SW 1271 (cell line): ENCODE data around the gene CFAP46.
"Not testable (repeated sequence)": the region's sequence is repeated elsewhere in the genome, so short reads cannot be mapped to it uniquely, and the experiment has no call there.

Experiments used
- DNase-seq, 2 experiments: peaks; one replicate each; lab custom pipeline; 2025; lab: John Stamatoyannopoulos, UW

CFAP46 gene

DNA sequence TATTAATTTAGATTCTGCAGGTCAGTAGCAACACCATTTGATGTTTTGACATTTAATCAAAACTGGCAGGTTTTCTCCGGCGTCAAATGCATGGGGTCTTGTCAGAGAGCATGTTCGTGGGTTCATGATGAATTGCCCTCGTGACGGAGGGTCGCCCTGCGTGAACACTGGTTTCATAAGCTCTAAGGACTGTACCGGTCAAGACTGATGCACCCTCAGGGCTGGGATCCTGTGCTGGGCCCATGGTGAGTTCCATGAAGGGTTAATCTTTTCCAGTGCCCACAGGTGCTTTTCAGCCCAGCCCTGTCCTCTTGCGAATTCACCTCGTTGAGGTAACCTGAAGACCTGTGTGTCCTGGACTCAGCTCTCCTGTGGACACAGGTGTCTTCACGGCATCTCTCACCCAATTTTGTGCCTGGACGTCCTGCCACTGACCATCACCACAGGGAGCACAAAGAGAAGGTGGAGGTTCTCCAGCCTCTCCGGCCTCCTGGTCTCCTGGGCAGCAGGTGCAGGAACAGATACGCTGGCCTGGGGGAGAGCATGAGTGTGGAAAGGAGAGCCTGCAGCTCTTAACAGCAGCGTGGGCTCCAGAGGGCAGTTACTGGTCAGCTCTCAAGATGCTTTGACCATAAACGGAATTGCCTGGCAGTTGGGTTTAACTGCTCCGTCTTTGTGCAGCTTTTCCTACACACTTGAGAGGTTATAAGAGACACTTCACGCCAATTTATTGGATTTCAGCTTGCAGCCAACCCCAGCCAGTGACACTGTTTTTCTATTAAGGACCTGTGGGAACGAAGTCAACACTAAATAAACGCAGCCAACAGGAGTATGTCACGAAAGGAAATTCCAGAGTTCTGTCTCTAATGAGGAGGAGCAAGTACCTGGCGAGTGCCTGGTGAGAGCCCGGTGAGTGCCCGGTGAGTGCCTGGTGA is 37.4 kb upstream of the CFAP46 start:
- DNase-seq: no peak

DNA sequence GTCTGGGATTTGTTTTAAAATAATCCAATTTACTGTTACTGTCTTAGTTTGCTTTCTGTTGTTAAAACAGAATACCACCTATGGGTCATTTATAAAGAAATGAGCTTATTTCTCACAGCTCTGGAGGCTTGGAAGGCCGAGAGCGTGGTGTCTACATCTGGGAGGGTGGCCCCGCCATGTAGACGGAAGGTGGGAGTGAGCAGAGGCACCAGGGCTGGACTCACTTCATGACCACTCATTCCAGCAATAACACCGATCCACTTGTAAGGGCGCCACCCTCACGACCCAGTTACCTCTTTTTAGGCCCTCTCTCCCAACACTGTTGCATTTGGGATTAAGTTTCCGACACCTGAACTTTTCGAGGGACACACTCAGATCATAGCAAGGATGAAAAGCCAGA is 36.2 kb upstream of the CFAP46 start:
- no peak for DNase-seq

DNA sequence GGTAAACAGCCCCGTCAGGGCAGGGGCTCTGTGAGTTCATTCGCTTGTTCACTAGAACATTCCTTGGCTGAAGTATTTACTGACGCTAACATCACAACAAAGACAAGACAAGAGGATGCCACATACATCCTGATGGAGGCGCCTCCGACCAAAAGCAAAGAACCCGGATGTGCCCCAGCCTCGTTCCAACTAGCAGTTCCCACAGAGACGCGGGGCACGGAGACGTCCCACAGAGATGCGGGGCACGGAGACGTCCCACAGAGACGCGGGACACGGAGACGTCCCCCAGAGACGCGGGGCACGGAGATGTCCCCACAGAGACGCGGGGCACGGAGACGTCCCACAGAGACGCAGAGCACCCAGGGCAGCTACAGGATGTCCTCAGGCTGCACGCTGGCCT is 35.4 kb upstream of the CFAP46 start:
- no peak for DNase-seq

DNA sequence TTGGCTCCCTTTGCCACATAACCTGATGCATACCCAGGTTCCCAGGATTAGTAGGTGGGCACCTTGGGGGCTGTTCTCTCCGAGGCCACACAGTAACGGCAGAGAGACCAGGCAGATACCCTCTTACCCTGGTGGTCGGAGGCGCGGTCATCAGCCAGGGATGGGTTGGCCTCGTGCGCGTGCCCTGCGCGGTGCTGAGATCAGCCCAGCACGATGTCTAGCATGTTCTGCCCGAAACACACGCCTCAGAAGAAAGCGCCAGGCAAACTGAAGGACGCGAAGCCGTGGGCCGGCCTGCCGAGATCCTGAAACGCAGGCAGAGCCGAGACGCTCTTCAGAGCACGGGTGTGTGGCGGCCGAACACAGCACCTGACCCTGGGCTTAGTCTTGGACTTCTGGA is 34.7 kb upstream of the CFAP46 start:
- no peak for DNase-seq

DNA sequence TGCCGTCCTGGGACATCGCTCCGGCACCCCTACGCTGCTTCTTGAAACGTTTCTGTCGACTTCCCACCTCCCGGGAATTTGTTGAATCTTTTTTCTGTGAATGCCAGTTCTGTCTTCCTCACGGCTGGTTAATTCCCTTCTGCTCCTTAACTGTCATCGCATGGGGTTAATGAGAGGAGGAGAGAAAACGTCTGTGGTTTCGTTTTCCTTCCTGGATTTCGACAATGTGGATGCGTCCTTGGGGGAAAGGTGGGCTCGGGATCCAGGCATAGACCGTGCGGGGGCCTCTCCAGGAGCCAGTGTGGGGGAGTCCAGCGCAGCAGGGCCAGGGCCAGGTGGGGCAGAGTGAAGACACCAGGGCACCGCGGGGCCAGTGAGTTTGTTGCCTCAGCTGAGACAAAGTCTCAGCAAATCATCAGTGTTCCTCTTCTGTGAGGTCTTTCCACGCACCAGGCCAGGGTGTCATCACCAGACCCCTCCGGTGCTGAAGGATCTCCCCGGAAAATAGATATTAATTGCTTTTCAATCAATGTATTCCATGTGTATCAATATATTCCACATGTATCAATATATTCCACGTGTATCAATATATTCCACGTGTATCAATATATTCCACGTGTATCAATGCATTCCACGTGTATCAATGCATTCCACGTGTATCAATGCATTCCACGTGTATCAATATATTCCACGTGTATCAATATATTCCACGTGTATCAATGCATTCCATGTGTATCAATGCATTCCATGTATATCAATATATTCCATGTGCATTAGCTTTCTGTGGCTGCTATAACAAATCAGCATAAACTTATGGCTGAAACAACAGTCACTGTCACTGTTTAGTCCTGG is 33.7 kb upstream of the CFAP46 start:
- no peak for DNase-seq

DNA sequence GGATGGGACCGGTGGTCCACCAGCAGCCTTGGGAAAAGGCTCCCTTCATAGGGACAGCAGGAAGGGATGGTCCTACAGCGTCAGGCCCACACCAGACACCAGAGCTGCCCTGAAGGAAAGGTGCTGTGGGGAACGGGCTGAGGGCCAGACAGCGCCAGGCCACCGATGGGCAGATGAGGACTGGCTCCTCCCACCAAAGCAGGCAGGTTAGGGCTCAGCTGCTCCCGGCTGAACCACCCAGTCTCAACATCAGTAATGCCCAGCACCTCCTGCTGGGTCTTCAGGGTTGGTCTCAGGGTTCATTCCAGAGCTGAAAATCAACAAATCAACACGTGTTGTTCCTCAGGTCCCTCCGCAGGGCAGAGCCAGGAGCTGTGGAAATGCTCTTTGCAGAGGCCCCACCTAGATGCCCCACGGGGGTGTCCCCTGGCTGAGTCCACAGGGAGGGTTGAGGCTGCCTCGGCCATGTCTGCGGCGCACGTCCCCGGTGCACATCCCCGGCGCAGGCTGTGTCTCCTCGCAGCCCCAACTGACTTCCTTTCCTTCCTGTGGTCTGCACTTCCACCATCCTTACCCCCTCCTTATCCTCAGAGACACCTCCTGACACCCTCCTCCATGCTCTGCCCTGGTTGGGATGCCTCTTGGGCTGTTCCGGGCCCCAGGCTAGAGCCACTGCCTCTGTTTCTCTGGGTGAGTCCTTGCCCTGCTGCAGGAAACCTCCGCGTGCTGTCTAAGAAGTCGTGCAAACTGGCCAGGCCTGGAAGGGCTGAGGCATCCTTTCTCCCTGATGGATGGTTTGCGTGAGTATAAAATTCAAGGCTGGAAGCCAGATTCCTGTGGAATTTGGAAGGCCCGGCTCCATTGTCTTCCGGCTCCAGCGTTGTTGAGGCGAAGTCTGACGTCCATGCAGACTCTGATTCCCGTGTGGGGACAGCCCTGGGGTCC is 32.8 kb upstream of the CFAP46 start:
- DNase-seq: no peak

DNA sequence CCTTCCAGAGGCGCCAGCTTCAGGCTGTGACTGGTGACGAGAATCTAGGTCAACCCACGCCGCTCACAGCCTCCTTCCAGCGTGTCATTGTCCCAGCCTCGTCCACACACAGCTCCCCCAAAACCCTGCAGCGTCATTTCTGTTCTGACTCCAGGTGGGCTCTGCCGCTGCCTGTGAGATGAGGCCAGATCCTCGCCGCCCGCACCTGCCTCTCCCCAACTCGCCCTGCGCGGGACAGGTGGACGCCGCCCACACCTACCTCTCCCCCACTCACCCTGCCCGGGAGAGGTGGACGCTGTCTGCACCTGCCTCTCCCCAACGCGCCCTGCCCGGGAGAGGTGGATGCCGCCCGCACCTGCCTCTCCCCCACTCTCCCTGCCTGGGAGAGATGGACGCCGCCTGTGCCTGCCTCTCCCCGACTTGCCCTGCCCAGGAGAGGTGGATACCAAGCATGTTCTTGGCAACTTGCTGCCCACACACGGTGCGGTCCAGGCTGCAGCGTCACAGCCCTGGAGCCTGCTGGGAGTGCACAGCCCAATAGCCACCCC is 32.0 kb upstream of the CFAP46 start:
- no peak for DNase-seq

DNA sequence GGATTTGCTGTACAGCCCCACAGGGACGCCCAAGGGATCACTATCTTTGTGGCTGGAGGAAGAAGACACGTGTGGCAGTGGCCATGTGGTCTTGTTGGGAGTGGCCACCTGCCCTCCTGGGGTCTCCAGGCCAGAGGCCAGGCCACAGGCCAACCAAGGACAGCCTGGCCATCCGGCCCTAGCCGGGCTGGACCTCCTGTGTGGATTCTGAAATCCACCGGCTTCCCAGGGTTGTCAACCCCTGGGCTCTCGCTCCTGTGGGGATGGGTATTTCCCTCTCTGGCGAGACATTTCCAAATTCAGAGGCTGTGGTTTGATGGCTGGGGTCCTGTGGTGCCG is 31.5 kb upstream of the CFAP46 start:
- no peak for DNase-seq

DNA sequence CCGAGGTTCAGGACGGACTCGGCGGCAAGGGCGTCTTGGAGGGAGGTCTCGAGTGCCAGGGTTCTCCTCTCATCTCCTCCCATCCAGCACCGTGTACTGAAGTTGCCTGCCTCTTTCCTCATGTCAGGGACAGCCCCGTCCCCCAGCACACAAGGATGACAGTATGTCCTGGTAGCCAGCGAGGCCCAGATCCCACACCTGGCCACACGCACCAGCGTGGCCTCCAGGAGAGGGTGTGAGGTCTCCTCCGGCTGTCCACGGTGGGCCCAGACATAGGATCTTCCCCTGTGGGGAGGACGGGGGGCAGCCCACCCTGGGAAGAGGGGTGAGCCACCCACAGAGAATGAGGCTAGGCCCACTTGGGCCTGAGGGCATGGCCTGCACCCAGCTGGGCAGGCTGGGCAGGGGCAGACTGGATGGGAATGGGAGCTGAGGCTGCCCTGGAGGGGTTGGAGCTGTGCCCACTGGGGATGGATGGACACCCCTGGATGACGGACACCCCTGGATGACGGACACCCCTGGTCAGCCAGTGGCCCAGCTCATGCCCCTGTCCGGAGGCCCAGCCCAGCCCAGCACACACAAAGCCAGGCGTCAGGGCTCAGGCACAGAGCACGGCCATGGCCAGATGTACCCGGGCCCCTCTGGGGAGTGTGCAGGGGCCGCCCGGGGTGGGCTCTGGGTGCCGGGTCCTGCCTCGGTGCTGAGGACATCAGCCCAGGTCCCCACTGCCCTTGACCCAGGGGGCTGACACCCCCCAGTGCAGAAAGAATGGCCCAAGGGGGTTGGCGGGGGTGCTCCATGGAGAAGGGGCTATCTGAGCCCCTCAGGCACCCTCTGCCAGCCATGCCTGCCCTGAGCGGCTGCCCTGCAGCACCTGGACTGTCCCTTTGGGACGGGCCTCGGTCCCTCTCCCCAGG is 30.9 kb upstream of the CFAP46 start:
- no peak for DNase-seq

DNA sequence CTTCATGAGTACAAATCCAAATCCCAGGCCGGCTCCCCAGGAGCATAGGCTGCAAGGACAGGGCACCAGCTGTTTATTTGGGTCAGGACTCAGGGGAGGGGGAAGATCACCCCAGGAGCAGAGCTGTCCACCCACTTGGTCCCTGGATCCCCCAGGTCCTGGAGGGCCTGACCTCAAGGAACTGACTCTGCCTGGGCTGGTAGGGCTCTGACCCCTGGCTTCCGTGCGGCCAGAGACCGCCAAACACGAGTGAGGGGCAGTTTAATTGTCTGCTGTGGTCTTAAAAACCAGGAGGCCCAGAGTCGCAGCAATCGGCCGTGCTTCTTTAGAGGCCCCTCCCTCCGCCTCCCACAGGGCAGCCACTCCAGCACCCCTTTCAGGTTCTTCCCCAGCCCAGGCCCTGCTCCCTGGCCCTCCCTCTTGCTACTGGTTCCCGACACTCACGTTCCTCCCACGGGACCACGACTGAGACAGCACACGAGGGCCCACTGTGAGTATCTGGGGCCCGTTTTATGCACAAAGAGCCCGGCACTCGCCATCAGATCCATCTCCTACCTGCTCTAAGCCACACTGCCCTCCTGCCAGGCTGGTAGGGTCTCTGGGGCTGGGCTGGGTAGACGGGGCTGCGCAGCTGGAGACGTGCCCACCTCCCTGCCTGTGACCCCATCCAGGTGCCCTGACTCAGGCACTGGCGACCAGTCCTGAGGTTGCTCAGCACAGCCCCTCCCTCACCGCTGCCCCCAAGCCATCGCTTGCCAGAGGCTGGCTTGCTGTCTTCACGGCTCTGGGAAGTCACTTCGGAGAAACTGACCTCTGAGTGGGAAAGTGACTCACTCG is 30.0 kb upstream of the CFAP46 start:
- no peak for DNase-seq

DNA sequence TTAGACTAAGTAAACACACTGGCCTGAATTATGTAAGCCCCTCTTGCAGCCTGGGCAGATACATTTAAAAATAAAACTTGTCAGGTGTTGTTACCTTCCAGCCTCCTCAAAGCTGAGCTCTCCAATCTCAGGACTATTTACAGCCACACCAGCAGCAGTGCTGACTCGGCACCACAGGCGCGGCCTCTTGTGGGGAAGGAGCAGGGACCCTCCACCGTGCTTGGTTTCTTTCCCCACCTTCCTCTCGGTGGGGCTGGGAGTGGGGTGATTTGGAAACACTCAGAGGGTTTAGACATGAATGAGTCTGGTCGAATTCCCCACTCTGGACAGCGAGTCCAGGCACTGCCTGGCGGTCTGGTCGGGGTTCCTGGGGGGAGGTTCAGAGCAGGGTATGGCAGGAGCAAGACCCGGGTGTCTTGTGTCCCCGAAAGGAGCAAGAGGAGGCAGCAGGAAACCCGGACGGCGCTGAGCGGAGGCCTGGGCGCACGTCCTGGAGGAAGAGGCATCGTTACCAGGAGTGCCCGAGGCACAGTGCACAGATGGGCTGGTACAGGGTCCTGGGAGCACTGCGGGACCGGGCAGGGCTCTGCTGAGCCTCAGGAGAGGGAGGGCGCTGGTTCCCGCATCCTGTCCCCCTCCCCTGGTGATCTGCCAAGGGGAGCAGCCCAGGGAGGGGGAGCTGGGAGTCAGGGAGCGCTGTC is 29.2 kb upstream of the CFAP46 start:
- DNase-seq: no peak

DNA sequence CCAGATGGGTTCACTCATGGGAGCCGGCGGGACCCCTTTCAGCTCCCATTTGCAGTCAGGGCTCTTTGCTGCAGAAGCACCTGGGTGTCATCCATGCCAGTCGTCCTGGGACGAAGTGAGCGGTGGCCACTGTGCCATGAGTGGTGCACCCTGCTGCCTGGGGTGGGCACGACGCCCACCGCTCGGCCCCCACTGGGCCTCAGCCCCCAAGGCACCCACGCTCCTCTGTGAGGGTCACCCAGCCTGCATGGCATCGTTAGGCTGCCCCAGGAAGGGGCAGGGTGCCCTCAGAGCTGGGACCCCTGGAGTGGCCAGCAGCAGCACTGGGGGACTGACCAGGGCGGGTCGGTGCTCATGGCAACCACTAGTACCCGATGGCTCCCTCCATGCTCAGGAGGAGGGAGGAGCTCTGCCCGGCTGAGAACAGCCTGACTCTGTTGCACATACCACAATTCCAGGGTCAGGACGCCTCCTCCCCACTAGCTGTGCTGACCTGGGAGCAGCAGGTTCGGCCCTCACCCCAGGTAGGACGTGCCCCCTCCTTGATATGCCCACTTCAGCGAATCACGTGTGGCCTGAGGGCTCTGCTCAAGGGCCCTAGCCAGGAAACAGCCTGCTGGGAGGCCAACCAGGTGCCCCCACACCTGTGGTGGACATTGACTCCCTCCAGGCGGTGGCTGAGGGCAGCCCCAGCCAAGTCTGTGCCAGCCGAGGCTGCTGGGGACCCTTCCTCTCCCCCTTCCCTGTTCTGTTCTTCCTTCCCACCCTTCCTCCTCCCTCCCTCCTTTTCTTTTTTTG is 28.5 kb upstream of the CFAP46 start:
- no peak for DNase-seq

DNA sequence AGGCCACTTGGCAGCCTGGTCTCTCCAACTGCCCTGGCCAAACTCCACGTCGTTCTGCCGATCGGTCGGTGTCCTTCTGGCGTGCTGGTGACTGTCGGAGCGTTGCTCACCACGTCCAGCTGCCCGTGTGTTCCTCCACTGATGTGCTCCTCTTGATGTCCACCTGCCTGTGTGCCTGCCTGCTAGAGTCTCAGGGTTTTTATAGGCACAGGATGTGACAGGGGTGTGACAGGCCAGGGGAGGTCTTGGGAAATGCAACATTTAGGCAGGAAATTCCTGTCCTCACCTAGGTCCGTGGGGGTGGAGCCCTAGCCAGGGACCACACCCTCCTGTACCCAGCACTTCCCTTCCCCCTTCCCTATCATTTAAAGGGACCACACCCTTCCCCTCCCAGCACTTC is 25.2 kb upstream of the CFAP46 start:
- DNase-seq: no peak

DNA sequence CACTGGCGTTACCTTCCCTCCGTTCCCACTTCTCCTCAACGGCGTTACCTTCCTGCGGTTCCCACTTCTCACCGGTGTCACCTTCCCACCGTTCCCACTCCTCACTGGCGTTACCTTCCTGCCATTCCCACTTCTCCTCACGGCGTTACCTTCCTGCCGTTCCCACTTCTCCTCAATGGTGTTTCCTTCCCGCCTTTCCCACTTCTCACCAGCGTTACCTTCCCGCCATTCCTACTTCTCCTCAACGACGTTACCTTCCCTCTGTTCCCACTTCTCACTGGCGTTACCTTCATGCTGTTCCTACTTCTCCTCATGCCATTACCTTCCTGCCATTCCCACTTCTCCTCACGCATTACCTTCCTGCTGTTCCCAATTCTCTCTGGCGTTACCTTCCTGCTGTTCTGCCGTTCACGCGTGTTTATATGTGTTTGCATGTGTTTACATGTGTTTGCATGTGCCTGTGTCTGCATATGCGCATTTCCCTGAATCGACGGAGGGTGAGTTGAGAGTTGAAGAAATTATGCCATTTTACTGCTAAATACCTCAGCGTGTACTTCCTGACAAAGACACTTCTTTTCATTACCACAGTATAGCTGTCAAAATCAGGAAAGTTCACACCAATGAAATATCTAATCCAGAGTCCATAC is 23.2 kb upstream of the CFAP46 start:
- no peak for DNase-seq

DNA sequence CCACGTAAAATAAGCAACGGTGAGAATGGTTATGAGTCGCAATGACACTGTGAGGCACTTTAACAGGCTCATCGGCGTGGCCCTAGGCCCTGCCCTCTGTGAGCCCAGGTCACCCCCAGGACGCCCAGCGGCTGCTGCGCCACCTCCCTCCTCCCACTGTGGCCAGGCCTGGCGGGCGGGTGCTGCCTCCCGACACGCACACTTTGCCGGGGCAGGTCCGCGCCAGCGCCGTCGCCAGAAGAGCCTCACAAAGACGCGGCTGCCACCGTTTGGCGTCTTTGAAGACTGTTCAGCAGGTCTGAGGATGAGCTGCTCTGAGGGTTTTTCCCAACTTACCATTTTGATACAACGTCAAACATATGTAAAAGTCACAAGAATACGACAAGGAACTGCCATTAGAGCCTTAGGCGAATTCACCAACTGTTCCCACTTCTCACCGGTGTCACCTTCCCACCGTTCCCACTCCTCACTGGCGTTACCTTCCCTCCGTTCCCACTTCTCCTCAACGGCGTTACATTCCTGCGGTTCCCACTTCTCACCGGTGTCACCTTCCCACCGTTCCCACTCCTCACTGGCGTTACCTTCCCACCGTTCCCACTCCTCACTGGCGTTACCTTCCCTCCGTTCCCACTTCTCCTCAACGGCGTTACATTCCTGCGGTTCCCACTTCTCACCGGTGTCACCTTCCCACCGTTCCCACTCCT is 22.5 kb upstream of the CFAP46 start:
- not testable (repeated sequence) for DNase-seq

DNA sequence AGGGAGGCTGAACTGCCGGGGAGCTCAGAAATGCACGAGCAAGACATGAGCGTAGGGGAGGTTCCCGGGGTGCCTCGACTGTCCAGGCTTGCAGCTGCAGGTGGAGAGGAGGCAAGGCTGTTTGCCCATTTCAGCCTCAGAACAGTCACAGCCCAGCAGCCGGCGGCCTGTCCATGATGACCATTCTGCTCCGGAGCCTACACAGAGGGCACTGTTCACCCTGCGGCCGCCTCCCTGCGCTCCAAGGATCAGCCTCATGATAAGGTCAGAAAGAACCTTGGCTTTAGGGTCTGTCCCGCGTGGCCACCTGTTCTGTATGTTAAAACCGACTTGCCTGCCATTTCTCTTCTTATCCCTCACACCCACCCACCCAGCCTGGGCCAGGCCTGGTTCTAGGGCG is 21.9 kb upstream of the CFAP46 start:
- DNase-seq: no peak

DNA sequence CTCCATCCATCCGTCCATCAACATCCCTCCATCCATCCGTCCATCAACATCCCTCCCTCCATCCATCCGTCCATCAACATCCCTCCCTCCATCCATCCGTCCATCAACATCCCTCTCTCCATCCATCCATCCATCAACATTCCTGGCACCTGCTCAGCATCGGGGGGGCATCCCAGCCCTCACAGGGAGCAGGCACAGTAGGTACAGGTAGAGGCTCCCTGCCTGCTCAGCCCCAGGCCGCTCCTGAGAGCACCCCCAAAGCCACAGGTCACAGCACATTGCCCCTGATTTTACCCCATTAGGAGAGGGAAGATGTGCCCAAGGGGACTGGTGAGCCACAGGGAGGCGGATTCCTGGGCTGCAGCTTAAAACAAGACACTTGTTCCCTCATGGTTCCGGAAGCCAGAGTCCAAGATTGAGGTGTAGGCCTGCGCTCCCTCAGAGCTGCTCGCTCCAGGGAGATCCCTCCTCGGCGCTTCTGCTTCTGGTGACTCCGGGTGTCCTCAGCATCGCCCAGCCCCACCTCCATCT is 21.1 kb upstream of the CFAP46 start:
- DNase-seq: no peak
